ENCODE measurements around the gene MAN1A2.

The MAN1A2 gene

DNA sequence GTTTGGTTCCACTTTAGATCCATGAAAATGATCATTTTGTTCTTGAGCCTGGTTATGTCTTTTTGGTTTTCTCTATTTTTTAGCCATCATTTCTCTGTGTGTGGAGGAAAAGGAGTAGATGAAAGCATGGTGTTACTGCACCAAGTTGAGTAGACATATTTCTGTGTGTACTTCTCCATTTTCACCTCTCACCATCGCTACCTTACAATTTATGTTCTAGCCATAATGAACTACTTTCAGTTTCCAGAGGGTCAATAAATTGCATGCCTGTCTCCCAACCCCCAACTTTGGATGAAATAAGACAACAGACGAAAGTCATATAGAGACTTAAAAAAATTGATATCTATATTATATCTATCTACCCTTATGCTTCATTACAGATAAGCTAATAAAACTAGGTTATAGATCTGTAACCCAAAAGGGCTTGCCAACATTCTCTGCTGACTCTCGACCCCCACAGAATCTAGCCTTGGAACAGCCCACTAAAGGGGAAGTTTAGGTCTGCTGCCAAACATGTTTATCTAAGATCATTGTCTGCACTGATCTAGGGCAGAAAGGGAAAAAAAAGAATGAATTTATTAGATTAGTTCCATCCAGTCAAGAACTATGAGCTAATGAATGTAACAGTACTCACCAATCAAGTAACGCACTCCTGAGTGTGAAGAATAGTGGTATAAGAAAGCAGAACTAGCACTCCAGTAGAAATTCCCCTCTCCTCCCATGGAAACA lies 7.5 kb upstream of the MAN1A2 start:
- in situ Hi-C loops (cut with HindIII; ENCODE audit: low sequenced_read_pairs), result no loop called here

DNA sequence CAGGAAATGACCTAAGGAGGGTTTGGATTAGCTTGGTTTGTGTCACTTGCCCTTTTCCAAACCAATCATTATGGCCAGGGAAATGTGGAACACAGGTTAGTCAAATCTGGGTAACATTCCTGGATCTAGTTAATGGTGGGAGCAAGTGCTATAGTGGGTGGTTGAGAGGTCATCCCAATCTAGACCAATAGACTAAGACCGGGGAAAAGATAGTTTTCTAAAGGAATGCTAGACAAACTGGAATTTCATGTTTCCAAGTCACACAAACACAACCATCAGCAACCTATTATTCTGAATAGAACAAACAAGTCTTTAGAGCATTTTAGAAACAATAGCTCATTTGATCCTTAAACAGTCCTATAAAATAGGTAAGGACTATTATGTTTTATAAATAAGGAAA lies 4.3 kb upstream of the MAN1A2 start:
- in situ Hi-C loops (cut with HindIII; ENCODE audit: low sequenced_read_pairs), result no loop called here

DNA sequence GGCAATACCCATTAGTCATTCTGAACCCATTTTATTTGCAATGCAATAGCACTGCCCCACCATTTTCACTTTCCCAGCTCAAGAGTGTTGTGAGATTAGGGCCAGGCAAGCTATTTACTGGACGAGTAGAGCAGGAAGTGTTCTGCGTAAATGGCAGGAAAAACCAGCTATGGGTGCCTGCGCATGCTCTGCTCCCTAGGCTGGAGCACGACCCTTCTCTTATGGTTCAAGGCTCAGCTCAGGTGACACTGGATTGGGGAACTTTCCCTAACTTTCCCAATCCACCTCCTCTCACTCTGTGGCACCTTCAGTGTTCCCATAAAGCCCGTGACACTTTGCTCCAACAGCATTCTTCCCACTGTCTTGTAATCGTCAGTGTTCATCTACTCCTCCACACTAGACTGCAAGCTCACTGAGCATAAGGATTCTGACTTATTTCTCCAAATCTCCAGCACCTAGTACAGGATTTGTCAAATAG lies 3.6 kb upstream of the MAN1A2 start:
- in situ Hi-C loops (cut with HindIII; ENCODE audit: low sequenced_read_pairs), result no loop called here

DNA sequence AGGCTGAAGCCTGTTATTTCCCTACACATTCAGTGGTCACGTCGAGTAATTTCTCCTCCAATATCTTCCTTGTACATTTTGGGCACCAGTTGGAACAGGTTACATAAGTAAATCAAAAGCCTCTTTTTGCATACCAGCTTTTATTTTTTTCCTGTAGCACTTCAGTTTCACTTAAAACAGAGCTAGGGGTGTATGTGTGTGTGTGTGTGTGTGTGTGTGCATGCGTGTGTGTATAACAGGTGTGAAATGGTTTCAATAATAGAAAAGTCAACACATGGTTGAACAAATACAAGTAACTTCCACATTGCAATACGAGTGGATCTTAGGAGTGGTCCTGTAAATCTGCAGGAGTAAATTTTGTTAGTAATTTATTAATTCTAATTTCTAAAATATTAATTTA lies 3.0 kb upstream of the MAN1A2 start:
- in situ Hi-C loops (cut with HindIII; ENCODE audit: low sequenced_read_pairs), result no loop called here

DNA sequence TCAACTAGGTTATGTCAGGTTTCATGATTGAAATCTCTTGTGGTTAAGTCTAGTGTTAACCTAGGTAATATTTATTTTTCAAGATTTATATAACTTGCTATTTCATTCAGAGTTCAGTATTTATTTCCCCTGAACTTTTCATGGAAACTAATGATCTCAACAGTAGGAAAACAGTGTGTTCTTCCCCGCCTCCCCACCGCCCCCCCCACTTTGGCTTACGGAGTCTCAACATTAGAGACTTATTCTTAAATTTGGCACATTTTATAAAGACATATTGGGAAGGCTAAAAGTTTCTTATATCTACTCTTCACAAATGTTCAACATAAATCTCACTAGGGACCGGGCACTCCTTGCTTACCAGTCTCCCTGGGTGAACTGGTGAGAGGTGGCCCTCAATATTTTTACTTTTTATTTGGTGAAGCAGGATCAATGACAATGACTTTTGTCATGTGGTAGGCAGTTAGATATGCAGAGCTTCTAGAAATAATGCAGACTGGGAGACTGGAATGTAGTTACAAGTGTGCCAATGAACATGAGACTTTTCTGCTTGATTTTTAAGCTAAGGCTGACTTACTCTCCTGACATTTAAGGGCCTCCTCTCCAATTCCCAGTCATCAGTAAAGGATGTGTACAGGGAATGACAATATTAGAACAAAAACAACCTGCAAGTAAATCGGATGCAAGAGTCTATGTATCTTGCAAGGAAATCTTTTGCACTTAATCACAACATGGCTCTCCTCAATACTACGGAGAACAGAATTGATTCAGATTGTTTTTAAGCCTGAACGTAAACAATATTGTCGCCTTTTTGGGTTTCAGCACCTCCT lies 1.7 kb upstream of the MAN1A2 start:
- in situ Hi-C loops (cut with HindIII; ENCODE audit: low sequenced_read_pairs), result no loop called here

DNA sequence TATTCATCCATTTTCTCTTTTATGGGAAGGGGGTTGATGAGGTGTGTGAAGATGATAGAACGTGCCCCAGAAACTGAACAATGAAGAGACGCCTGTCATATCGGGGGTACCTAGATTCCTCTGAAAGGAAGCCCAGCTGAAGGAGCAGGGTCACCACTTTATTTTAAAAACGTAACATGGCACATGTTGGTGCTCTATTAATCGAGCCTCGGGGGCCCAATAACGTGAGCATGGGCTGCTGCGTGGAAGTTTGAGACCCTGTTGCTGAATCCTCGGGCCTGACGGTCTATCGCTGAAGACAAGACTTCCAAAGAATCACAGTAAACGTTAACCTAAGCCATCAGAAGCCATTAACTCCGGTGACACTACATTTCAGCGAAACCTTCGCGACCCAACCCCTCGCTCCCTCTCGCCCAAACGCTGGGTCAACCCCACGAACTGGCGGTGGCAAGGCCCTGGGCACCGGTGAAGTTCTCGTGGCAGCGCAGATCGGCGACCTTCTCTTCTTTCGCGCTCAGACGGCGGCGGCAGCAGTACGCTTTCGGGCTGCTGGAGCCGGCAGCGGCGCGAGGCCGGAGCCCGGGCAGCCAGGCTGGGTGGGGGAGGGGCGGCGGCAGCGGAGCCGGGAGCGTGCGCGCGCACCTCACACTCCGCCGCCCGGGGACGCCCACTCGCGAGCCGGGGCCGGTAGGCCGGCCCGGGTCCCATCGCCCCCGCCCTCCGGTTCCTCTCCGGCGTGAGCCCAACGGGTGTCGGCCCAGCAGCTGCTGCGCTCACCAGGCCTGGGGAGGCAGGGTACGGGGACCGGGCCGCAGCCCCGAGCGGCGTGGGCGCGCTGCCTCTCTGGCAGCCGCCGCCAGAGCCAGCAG lies 838 bp upstream of the MAN1A2 start:
- in situ Hi-C loops (cut with HindIII; ENCODE audit: low sequenced_read_pairs), result no loop called here

DNA sequence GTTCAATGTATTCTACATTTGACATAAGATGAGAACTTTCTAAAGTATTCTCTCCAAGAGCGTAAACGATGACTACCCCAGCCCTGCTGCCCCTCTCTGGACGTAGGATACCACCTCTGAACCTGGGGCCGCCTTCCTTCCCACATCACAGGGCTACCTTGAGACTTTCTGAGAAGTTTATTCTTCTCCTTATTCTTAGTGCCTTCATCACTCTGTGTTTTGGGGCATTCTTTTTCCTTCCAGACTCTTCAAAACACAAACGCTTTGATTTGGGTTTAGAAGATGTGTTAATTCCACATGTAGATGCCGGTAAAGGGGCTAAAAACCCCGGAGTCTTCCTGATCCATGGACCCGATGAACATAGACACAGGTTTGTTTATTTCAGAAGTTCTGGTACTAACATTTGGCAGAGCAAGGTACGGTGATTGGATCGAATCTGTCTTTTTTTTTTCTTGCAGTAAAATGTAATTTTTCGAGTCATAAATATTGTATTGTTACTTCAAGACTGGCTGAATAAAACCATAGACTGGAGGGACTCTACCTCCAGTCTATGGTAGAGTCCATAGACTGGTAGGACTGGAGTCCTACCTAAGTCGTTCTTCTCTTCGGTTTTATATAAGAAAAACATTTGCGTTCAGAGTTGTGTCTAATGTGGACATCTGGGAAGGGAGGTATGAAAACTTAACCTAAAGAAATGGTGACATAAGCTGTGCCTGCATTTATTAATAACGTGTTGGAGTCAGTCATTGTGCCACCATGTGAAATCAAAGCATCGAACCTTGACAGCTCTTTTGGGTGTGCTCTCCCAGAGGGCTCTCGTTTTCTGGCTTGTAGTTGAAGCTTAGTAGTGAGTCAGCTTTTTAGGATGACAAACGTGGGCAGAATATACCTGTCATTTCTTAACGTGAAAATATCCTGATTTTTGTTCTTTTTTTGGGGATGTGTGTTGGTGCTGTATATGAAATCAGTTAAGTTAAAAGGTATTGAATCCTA lies 1.2 kb downstream of the MAN1A2 start:
- in situ Hi-C loops (cut with HindIII; ENCODE audit: low sequenced_read_pairs), result no loop called here

DNA sequence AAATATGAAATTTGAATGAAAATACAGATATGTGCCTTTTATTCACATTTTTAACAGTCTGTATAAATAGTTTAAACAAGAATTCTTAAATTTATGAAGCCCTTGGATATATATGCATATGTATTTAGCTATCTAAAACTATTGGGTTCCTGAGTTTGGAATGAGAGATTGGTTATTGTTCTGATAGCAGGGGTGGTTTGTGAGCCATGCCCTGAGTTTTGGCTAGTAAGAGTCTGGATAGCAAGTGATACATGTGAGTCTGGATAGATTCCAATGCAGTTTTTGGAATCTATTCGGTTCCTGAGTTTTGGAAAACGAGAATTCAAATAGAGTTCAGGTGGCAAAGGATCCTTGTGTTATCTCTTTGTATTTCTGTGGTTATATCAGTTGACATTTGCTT lies 2.8 kb downstream of the MAN1A2 start:
- in situ Hi-C loops (cut with HindIII; ENCODE audit: low sequenced_read_pairs), result loop anchor here (5.0 kb wide), 1 partner anchor 37 kb away; no protein-coding TSS in a partner anchor

DNA sequence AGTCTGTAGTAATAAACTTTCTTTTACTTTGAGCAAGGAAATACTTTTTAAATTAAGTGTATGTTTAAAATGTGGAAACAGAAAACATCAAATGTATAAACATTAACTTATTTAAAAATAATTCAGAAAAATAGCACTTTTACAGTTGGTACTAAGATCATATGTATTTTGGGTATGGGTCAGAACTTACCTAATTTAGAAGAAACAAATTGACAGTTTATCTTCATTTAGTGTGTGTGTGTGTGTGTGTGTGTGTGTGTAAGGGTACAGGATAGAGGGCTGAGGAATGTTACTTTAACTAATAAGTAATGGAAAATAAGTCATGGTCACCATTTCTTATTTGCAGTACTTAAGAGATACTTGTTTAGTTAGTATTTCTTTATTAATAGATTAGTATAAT lies 3.3 kb downstream of the MAN1A2 start:
- in situ Hi-C loops (cut with HindIII; ENCODE audit: low sequenced_read_pairs), result loop anchor here (5.0 kb wide), 1 partner anchor 37 kb away; no protein-coding TSS in a partner anchor

DNA sequence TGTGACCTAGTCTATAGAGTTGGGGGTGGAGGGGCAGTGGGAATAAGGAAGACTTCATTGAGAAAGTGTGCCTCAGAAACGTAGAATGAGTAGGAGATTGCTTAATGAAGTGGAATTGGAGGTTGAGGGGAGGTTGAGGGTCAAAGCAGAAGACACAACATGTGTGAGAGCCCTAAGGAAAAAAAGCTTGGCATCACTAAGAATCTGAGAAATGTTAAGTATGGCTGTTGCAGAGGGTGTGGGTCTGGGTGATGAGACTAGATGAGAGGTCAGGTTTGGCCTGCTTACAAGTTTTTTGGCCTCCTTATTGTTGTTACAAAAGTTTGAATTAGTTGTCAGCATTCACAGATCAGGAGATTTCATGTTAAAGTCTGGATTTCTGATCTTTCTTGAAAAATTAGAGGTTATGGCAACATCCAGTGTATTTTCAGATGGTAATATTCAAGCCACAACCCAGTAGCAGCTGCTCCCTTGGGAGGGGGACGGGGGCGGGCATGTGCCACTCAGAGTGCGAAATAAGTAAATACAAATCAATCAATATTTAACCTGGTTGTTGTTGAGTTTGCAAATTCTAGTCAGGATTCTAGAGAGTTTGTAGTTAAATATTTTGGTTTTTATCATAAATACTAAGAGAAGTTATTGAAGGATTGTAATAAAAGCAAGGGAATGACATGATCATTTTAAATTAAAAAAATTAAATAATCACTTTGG lies 4.3 kb downstream of the MAN1A2 start:
- in situ Hi-C loops (cut with HindIII; ENCODE audit: low sequenced_read_pairs), result loop anchor here (5.0 kb wide), 1 partner anchor 36 kb away; no protein-coding TSS in a partner anchor

DNA sequence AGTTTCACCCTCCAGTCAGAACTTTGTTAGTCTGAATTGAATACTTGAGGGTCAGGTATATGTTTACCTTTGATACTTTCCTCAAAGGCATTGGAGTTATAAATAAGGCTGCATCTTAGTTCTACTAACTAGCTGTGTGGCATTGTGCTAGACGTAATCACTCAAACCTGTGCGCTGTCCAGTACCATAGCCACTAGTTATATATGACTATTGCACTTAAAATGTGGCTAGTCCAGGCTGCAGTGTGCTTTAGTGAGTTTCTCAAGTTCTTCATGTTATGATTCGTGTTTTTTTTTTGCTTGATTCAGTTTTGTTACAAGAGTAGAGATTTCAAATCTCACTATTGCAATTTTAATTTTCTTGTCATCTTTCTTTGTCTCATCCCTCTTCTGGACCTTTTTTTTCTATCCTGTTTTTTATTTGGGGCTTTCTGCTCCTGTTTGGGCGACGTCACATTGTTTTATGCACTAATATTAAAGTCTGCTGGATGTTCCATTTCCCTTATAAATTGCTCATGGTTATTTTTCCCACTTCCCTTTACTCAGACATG lies 5.7 kb downstream of the MAN1A2 start:
- in situ Hi-C loops (cut with HindIII; ENCODE audit: low sequenced_read_pairs), result loop anchor here (5.0 kb wide), 1 partner anchor 34 kb away; no protein-coding TSS in a partner anchor

DNA sequence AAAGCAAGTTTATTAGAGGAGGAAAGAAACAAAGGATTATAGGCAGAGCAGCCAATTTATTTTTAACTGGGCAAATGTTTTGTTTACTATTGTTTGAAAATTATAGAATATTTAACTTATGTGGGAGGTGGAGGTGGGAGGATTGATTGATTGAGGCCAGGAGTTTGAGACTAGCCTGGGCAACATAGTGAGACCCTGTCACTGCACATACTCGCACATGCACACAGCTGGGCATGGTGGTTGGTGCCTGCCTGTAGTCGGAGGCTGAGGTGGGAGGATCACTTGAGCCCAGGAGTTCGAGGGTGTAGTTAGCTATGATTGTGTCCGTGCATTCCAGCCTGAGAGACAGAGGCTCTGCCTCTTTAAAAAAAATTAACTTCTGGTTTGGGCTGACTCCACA lies 6.7 kb downstream of the MAN1A2 start:
- in situ Hi-C loops (cut with HindIII; ENCODE audit: low sequenced_read_pairs), result loop anchor here (5.0 kb wide), 1 partner anchor 33 kb away; no protein-coding TSS in a partner anchor

DNA sequence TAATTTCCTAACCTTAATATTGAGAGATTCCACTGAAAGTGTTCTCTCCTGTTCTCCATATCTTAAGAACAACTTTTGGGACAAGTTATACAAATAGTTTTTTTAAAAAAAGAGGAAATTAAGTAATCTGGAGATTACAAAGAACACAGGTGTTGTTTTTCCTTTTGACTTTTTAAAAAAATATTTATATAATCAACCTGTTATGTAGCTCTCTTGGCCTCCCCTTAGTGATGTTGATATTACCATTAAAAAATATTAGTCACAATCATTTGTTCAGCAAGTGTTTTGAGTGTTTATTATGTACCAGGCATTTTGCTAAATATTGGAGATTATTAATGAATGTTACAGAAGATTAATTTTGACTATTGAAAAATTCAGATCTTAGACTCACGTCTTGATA lies 8.1 kb downstream of the MAN1A2 start:
- in situ Hi-C loops (cut with HindIII; ENCODE audit: low sequenced_read_pairs), result no loop called here

DNA sequence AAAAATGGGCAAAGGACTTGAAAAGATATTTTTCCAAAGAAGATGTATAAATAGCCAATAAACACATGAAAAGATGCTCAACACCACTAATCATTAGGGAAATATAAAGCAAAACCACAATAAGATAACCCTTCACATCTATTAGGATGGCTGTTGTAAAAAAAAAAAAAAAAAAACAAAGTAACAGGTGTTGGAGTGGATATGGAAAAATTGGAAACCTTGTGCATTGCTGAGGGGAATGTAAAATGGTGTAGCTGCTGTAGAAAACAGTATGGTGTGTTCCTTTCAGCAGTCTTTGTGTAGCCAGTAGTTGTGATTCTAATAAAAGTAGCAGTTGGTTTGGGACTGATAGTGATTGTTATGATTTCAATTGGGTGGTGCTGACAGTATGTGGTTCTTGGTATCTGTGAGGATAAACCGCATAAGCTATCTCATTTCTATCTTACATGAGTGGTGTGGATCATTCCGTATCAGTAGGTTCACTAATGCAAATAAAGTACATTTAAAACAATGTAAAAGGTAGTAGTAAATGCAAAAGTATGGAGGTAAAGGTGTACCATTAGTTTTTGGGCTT lies 19.9 kb downstream of the MAN1A2 start:
- in situ Hi-C loops (cut with HindIII; ENCODE audit: low sequenced_read_pairs), result no loop called here

DNA sequence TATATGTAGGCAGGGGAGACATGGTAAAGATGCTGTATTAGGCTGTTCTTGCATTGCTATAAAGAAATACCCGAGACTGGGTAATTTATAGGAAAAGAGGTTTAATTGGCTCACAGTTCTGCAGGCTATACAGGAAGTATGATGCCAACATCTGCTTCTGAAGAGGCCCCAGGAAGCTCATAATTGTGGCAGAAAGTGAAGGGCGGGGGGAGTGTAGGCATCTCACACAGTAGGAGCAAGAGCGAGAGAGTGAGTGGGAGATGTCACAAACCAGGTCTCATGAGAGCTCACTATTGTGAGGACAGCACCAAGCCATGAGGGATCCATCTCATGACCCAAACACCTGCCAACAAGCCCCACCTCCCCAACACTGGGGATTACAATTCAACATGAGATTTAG lies 21.1 kb downstream of the MAN1A2 start:
- in situ Hi-C loops (cut with HindIII; ENCODE audit: low sequenced_read_pairs), result no loop called here

DNA sequence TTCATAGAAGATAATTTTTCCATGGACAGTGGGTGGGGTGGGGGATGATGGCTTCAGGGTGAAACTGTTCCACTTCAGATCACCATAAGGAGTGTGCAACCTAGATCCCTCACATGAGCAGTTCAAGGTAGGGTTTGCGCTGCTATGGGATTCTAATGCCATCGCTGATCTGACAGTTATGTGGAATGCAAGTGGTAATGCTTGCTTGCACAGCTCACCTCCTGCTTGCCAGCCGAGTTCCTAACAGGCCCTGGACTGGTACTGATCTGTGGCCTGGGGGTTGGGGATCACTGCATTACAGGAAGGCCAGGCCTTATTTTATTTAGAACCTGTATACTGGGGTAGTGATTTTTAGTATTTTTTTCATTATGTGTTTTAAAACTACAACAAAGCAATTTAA lies 22.0 kb downstream of the MAN1A2 start:
- in situ Hi-C loops (cut with HindIII; ENCODE audit: low sequenced_read_pairs), result no loop called here

DNA sequence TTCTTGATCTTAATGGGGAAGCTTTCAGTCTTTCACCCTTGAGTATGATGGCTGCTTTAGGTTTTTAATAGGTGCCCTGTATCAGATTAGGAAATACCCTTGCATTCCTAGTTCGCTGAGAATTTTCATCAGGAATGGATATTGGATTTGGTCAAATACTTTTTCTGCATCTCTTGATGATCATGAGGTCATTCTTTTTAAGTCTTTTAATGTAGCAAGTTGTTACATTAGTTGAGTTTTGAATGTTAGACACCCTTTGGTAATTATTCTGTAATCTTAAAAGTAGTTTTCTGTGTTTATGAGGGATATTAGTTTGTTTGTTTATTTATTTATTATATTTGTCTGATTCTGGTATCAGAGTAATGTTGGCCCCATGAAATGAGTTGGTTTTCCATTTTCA lies 22.5 kb downstream of the MAN1A2 start:
- in situ Hi-C loops (cut with HindIII; ENCODE audit: low sequenced_read_pairs), result no loop called here

DNA sequence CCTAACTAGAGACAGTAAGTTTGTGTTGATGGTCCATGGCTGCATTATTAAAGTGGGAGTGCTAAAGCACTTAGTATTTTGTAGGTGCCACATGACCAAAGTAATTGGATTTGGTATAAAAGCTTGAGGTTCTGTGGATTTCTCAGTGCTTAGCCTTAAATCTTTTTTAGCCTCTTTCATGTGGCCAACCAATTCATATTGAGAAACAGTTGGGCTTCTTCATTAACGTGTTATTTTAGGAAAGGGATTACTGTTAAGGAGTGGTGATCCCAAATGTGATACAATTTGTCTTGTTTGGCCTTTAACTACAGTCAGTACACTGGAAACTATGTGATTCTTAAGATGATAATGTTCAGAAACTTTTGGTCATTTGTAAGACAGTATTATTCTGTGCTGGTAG lies 25.5 kb downstream of the MAN1A2 start:
- in situ Hi-C loops (cut with HindIII; ENCODE audit: low sequenced_read_pairs), result no loop called here
